ENCODE results near the gene COL23A1.

DNA sequence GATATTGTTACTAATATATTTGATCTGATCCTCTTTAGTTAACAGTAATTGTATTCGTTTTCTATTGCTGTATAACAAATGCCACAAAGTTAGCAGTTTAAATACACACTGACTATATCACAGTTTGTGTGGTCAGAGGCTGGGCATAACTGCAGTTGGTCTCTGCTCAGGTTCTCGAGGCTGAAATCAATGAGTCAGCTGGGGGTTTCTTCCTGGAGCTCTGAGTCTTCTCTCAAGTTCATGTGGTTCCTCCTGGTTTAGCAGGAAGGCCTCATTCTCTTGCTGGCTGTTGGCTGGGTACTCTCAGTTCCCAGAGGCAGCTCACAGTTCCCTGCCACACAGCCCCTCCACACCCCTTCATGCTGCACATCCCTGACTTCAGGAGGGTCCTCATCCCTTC lies 20.7 kb downstream of the COL23A1 start:
- TF ChIP-seq GATA2 (IDR thresholded peaks at IDR 0.05; ENCODE audit: low read depth, low read length) (no peak), GATA3 (IDR thresholded peaks at IDR 0.05; ENCODE audit: low read depth, low read length) (no peak)

Measured in SH-SY5Y (cell line).